HG03196 (cell line): Measurements from ENCODE around the gene SMTNL2.
"Not testable (repeated sequence)": the region's sequence is repeated elsewhere in the genome, so short reads cannot be mapped to it uniquely, and the experiment has no call there.

ENCODE experiments used
- ATAC-seq: cut with Tn5 transposase; IDR thresholded peaks from one replicate; pipeline ENCODE4 v1.9.1; 2021; ENCODE audit not compliant: unreplicated experiment

Gene SMTNL2

GRCh38 chr17:4584917-4585637, 748 bp downstream of the SMTNL2 start:
- ATAC-seq: no peak

- ATAC-seq: no peak
Measured at GRCh38 chr17:4585638-4585994, 1.3 kb downstream of the SMTNL2 start.

GRCh38 chr17:4586043-4586442, 1.7 kb downstream of the SMTNL2 start:
- no peak for ATAC-seq

- ATAC-seq: no peak
Measured at GRCh38 chr17:4587195-4587594, 2.9 kb downstream of the SMTNL2 start.

GRCh38 chr17:4587803-4588202, 3.5 kb downstream of the SMTNL2 start:
- no peak for ATAC-seq

- ATAC-seq: no peak
Measured at GRCh38 chr17:4588391-4588790, 4.1 kb downstream of the SMTNL2 start.

GRCh38 chr17:4588898-4589625, 4.7 kb downstream of the SMTNL2 start:
- ATAC-seq: no peak

- not testable (repeated sequence) for ATAC-seq
Measured at GRCh38 chr17:4590042-4590441, 5.7 kb downstream of the SMTNL2 start.

GRCh38 chr17:4590981-4591453, 6.7 kb downstream of the SMTNL2 start:
- no peak for ATAC-seq

GRCh38 chr17:4591529-4591928, 7.2 kb downstream of the SMTNL2 start:
- ATAC-seq: no peak

GRCh38 chr17:4592240-4593005, 8.1 kb downstream of the SMTNL2 start:
- ATAC-seq: no peak

GRCh38 chr17:4593021-4593421, 8.7 kb downstream of the SMTNL2 start:
- ATAC-seq: no peak

- no peak for ATAC-seq
Measured at GRCh38 chr17:4594406-4594805, 10.1 kb downstream of the SMTNL2 start.

- ATAC-seq: no peak
Measured at GRCh38 chr17:4594931-4595684, 10.8 kb downstream of the SMTNL2 start.

GRCh38 chr17:4595685-4596342, 11.5 kb downstream of the SMTNL2 start:
- not testable (repeated sequence) for ATAC-seq

- ATAC-seq: no peak
Measured at GRCh38 chr17:4596636-4597380, 12.5 kb downstream of the SMTNL2 start.

- no peak for ATAC-seq
Measured at GRCh38 chr17:4597975-4598374, 13.6 kb downstream of the SMTNL2 start.

- ATAC-seq: no peak
Measured at GRCh38 chr17:4598776-4599504, 14.6 kb downstream of the SMTNL2 start.
